Activated CD4-positive, CD25-positive, alpha-beta regulatory T cell treated with anti-CD3 and anti-CD28 coated beads, Interleukin-2, amount 50 U/mL, for 72 hours (primary cell): Measurements from ENCODE around the gene NPL.

Experiments used
- DNase-seq: peaks from one replicate; pipeline ENCODE4 v3.0.0; 2021

Gene NPL

GRCh38 chr1:182875889-182876288 is 86.3 kb downstream of the NPL start:
- DNase-seq: no peak

DNA sequence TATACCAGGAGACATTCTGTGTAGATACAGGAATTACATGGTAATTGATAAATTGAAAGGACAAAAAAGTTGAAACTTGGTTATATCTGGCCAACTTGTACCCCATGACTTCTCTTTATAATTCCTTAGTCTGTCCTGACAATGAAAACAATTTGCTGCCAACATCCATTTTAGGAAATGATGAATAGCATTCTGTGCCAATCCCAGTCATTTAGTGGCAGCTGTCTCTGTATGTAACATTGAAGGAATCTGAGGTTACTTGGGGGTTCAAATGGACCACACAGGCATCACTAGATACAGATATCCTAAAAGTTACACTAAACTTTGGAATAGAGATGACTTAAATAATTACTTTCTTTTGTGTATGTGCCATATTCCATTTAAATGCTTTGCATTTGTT is 87.8 kb downstream of the NPL start:
- no peak for DNase-seq

DNA sequence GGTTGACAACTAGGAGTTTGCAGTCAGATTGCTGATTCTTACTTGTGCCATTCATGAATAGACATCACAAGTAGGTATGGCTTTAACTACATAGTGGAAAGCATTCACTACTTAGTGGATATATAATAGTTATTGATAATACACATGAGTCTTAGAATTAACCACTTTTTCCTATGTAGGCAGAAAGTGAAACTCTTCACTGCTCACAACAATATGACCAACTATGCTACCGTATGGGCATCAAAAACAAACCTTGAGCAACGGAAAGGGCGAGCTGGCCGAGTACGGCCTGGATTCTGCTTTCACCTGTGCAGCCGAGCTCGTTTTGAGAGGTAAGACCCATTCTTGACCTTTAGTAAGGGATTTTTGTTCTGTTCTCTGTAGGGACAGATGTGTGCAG is 88.3 kb downstream of the NPL start:
- DNase-seq: no peak
